Thoracic aorta (tissue), 2 donors: ENCODE measurements around the gene PPFIA4. TPM values are rescaled to one million over a fixed set of nuclear protein-coding genes. Genes with fewer than 3 reads are reported as not detected.

Source experiments
- ATAC-seq: fragments of 150-250 bp; one replicate; pipeline ENCODE4 v1.8.0; 2017; ENCODE audit warnings: low read depth; ENCODE audit not compliant: insufficient number of reproducible peaks, low FRiP score
- DNase-seq: peaks from one replicate; pipeline ENCODE4 v3.0.0-alpha.2; 2020; ENCODE audit warnings: low spot score
- H3K27ac ChIP-seq, 2 donors: fragments of 200-600 bp; sonication (generic); 1 replicate in 1 of 2; 2 replicates in 1 of 2; pipeline ENCODE4 v1.5.1; 2016; ENCODE audit warnings: mild to moderate bottlenecking in 2 of 2, moderate library complexity in 2 of 2
- H3K27me3 ChIP-seq: fragments of 200-600 bp; sonication (generic); replicated peaks from 2 replicates; pipeline ENCODE4 v1.6.0; 2016; ENCODE audit warnings: mild to moderate bottlenecking; ENCODE audit not compliant: insufficient read depth
- H3K36me3 ChIP-seq: fragments of 200-600 bp; sonication (generic); one replicate; pipeline ENCODE4 v1.5.1; 2016
- H3K4me1 ChIP-seq, 2 donors: fragments of 200-600 bp; sonication (generic); 1 replicate in 1 of 2; 2 replicates in 1 of 2; pipeline versions ENCODE4 v1.5.1 to v1.6.0; 2016; ENCODE audit warnings: low read depth in 2 of 2, mild to moderate bottlenecking in 1 of 2; ENCODE audit not compliant: control insufficient read depth in 1 of 2
- H3K4me3 ChIP-seq: fragments of 200-600 bp; sonication (generic); 2 replicates; pipeline ENCODE4 v1.5.1; 2016; ENCODE audit warnings: mild to moderate bottlenecking
- H3K9me3 ChIP-seq: fragments of 200-600 bp; sonication (generic); 2 replicates; pipeline ENCODE4 v1.5.1; 2016
- CTCF ChIP-seq: fragments of 200-600 bp; sonication (generic); IDR thresholded peaks from one replicate; pipeline ENCODE4 v1.5.1; 2019; ENCODE audit warnings: antibody characterized with exemption
- total RNA-seq, 2 donors: library from RNA; depleted of rRNA; stranded (reverse); fragments of >200 nt; gene quantifications; one replicate each; pipeline versions ENCODE4 v1.1.0 to v1.2.3, GENCODE V29; 2016

The PPFIA4 gene
- total RNA-seq, 2 donors from 2014 or later = 13.5 to 16.5 TPM

GRCh38 chr1:203044546-203045250 is 18.4 kb downstream of the PPFIA4 start:
- Histone ChIP-seq H3K4me1 (no peaks in the 10 kb centered on the region), H3K9me3 (no peaks in the 10 kb centered on the region), H3K27ac (no peak overlapping the region), H3K4me3 (no peak overlapping the region), H3K36me3 (no peaks in the 10 kb centered on the region), H3K27me3 (no peaks in the 10 kb centered on the region)
- ATAC-seq (no peak), DNase-seq (no peak)
- no peak for TF ChIP-seq CTCF

GRCh38 chr1:203045336-203045735 is 19.0 kb downstream of the PPFIA4 start:
- H3K9me3 ChIP-seq = no peaks in the 10 kb centered on the region
- H3K27me3 ChIP-seq = no peaks in the 10 kb centered on the region
- DNase-seq (no peak), ATAC-seq (no peak)
- H3K4me3 ChIP-seq = no peak overlapping the region
- H3K36me3 ChIP-seq = no peaks in the 10 kb centered on the region
- no peak overlapping the region for H3K27ac ChIP-seq
- TF ChIP-seq CTCF = no peak
- H3K4me1 ChIP-seq = no peaks in the 10 kb centered on the region

- H3K27ac ChIP-seq = no peak overlapping the region
- no peak for TF ChIP-seq CTCF
- ATAC-seq = no peak
- no peaks in the 10 kb centered on the region for H3K4me1 ChIP-seq
- DNase-seq = no peak
- no peak overlapping the region for H3K4me3 ChIP-seq
- H3K27me3 ChIP-seq = no peaks in the 10 kb centered on the region
- H3K9me3 ChIP-seq = no peaks in the 10 kb centered on the region
- H3K36me3 ChIP-seq = no peaks in the 10 kb centered on the region
Measured at GRCh38 chr1:203045821-203046594, 19.7 kb downstream of the PPFIA4 start.

- no peaks in the 10 kb centered on the region for H3K4me1 ChIP-seq
- no peak overlapping the region for H3K27ac ChIP-seq
- H3K9me3 ChIP-seq = no peaks in the 10 kb centered on the region
- H3K27me3 ChIP-seq = no peaks in the 10 kb centered on the region
- ATAC-seq (no peak), DNase-seq (no peak)
- TF ChIP-seq CTCF = no peak
- no peak overlapping the region for H3K4me3 ChIP-seq
- H3K36me3 ChIP-seq = peaks cover 6% of the 10 kb centered on the region
Measured at GRCh38 chr1:203046984-203047630, 20.8 kb downstream of the PPFIA4 start.

GRCh38 chr1:203048086-203048485 is 21.8 kb downstream of the PPFIA4 start:
- peaks cover 6% of the 10 kb centered on the region for H3K36me3 ChIP-seq
- DNase-seq (no peak), ATAC-seq (no peak)
- no peak overlapping the region for H3K27ac ChIP-seq
- TF ChIP-seq CTCF = no peak
- H3K4me1 ChIP-seq = no peaks in the 10 kb centered on the region
- H3K4me3 ChIP-seq = no peak overlapping the region
- H3K27me3 ChIP-seq = no peaks in the 10 kb centered on the region
- H3K9me3 ChIP-seq = no peaks in the 10 kb centered on the region
